Kidney (tissue), 14 donors: ENCODE measurements around the gene MACROD2. TPM values are rescaled to one million over a fixed set of nuclear protein-coding genes. Genes with fewer than 3 reads are reported as not detected.

Experiments used
- DNase-seq, 5 donors: peaks; one replicate each; pipeline ENCODE4 v3.0.0-alpha.2; 2013 to 2020
- FAIRE-seq: peaks from 2 replicates; lab custom pipeline; 2012; peaks lifted over from hg19 to GRCh38; lab: Jason Lieb, UNC
- H3K27ac ChIP-seq, 2 donors: one replicate each; pipeline ENCODE4 v1.7.0; 2013; ENCODE audit warnings: low read depth in 2 of 2, low read length in 2 of 2, inconsistent platforms in 1 of 2
- H3K27me3 ChIP-seq: one replicate; pipeline ENCODE4 v1.7.1; 2013; ENCODE audit warnings: low read length, inconsistent platforms; ENCODE audit not compliant: control insufficient read depth, insufficient read depth
- H3K36me3 ChIP-seq, 3 donors: one replicate each; pipeline versions ENCODE4 v1.7.0 to v1.7.1; 2013; ENCODE audit warnings: low read length in 3 of 3, control low read depth in 1 of 3, inconsistent platforms in 1 of 3; ENCODE audit not compliant: insufficient read depth in 3 of 3, control insufficient read depth in 2 of 3
- H3K4me1 ChIP-seq, 3 donors: one replicate each; pipeline versions ENCODE4 v1.7.0 to v1.7.1; 2013; ENCODE audit warnings: low read length in 3 of 3, inconsistent platforms in 1 of 3, low read depth in 1 of 3; ENCODE audit not compliant: control insufficient read depth in 2 of 3, insufficient read depth in 2 of 3
- H3K4me3 ChIP-seq, 3 donors: one replicate each; pipeline versions ENCODE4 v1.7.0 to v1.8.1; 2013; ENCODE audit warnings: low read length in 3 of 3, control low read depth in 1 of 3, inconsistent platforms in 1 of 3
- H3K9ac ChIP-seq, 3 donors: one replicate each; pipeline versions ENCODE4 v1.7.0 to v1.7.1; 2013; ENCODE audit warnings: low read length in 3 of 3, control low read depth in 1 of 3, inconsistent platforms in 1 of 3
- H3K9me3 ChIP-seq, 3 donors: one replicate each; pipeline versions ENCODE4 v1.7.0 to v1.7.1; 2013; ENCODE audit warnings: low read length in 3 of 3, control low read depth in 1 of 3, inconsistent platforms in 1 of 3; ENCODE audit not compliant: control insufficient read depth in 2 of 3, insufficient read depth in 1 of 3
- intact Hi-C: fragments of 100-400 bp; cut with DNase I; formaldehyde crosslinking; loops from one replicate; pipeline ENCODE4 v1.11.1; 2022
- polyA plus RNA-seq: library from polyadenylated mRNA; stranded (reverse); fragments of 350-450 nt; fragmentation: Illumina TruSeq; extraction: RNeasy Lipid Tissue Mini Kit (QIAGEN cat#74804); gene quantifications from one replicate; pipeline ENCODE4 v1.2.3, GENCODE V29; 2014; ENCODE audit warnings: low read depth, low replicate concordance; ENCODE audit not compliant: insufficient read depth
- total RNA-seq: library from RNA; stranded (reverse); fragmentation: NEBNext Ultra II Directional; extraction: Animal tissue kit (Norgen Biotek cat#: 25700); gene quantifications from one replicate; pipeline ENCODE4 v1.2.1, GENCODE V29; 2021
- TF ChIP-seq, protein P1 (sequence below): IDR thresholded peaks from 3 replicates; pipeline ENCODE4 v1.5.1; 2012; ENCODE audit warnings: mild to moderate bottlenecking, moderate library complexity, borderline replicate concordance; ENCODE audit not compliant: insufficient read depth; ENCODE audit errors: extremely low read depth
- donor health status: control.
- donor health status: control.
- donor health status: control.
- donor health status: control.
- donor health status: control.
- donor health status: DM: yes; HTN: yes; CAD: no.
- donor health status: Normal renal cell carcinoma (clear cell type).

The MACROD2 gene
- total and polyA plus RNA-seq, 2 donors from 2014 or later: 3.0 to 10.0 TPM

DNA sequence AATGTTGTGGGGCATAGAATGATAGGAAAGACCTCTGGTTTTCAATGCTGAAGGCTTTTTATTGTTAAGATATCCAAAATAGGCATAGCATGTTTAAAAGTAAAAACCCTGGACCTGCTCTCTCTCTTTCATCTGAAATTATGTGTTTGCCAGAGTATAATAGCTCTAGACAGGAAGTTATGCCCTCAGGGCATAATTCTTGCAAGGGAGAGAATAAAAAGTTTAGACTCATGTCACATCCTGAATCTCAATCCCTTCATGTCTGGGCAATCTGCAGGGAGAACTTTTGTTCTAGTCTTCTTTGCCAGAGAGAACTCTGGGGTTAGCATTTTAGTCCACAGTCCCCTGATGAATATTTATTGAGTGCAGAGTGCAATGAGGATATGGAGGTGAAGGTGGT is 639.3 kb downstream of the MACROD2 start:
- Histone ChIP-seq H3K27ac (no peak overlapping the region), H3K27me3 (no peaks in the 10 kb centered on the region), H3K4me3 (no peak overlapping the region), H3K4me1 (no peaks in the 10 kb centered on the region), H3K9ac (no peak overlapping the region), H3K9me3 (no peaks in the 10 kb centered on the region), H3K36me3 (no peaks in the 10 kb centered on the region)
- TF ChIP-seq, protein P1, sequence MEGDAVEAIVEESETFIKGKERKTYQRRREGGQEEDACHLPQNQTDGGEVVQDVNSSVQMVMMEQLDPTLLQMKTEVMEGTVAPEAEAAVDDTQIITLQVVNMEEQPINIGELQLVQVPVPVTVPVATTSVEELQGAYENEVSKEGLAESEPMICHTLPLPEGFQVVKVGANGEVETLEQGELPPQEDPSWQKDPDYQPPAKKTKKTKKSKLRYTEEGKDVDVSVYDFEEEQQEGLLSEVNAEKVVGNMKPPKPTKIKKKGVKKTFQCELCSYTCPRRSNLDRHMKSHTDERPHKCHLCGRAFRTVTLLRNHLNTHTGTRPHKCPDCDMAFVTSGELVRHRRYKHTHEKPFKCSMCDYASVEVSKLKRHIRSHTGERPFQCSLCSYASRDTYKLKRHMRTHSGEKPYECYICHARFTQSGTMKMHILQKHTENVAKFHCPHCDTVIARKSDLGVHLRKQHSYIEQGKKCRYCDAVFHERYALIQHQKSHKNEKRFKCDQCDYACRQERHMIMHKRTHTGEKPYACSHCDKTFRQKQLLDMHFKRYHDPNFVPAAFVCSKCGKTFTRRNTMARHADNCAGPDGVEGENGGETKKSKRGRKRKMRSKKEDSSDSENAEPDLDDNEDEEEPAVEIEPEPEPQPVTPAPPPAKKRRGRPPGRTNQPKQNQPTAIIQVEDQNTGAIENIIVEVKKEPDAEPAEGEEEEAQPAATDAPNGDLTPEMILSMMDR: no peak
- intact Hi-C loops: no loop called here
- no peak for FAIRE-seq
- no peak for DNase-seq

DNA sequence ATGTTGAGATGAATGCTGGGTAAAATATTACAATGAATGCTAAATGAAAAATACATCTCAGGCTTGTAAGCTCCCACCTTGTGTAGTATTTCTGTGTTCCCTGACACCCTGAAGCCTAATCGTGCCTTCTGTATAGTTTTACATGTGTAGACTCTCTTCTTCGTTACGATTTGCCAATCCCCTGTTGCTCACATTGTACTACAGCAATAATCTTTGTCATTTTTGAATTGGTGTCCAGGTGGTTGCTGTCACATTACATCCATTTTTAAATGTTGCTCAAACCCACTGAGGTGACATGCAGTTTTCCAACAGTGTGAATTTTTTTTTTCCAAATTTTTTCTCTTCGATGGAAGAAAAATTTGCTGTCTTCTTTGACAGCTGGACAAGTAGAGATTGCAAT is 642.1 kb downstream of the MACROD2 start:
- intact Hi-C loops: no loop called here

DNA sequence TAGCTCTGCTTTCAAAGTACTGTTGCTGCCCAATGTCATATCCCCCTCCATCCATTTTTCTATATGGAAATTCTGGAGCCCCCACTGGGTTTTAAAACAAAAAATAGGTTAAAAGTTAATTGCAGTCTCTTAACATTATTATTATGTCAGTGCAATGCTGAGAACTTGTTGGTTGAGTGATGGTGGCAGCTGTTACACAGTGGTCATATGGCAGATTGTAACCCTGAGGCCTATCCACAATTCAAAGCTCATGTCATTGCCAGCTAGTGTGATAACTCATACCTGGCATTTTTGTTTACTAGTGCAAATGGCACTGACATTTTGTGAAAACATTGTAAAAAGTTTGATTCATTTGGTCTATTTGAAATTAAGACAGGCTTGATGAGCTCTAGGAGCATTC is 647.8 kb downstream of the MACROD2 start:
- no peaks in the 10 kb centered on the region for H3K36me3 ChIP-seq
- H3K4me1 ChIP-seq: no peaks in the 10 kb centered on the region
- H3K27ac ChIP-seq: no peak overlapping the region
- peaks cover 0 to 17% (median 0%) of the 10 kb centered on the region in 3 donors for H3K9me3 ChIP-seq
- no peak for DNase-seq
- H3K27me3 ChIP-seq: no peaks in the 10 kb centered on the region
- no peak overlapping the region for H3K9ac ChIP-seq
- no peak for FAIRE-seq
- no peak overlapping the region for H3K4me3 ChIP-seq
- intact Hi-C loops: no loop called here
- TF ChIP-seq, protein P1: no peak

More for the DNA sequence above, 642.1 kb downstream of the MACROD2 start:
- no peaks in the 10 kb centered on the region for H3K4me1 ChIP-seq
- H3K9me3 ChIP-seq: peaks cover 0 to 17% (median 0%) of the 10 kb centered on the region in 3 donors
- TF ChIP-seq, protein P1: no peak
- H3K9ac ChIP-seq: no peak overlapping the region
- no peaks in the 10 kb centered on the region for H3K27me3 ChIP-seq
- H3K4me3 ChIP-seq: no peak overlapping the region
- DNase-seq: no peak
- no peaks in the 10 kb centered on the region for H3K36me3 ChIP-seq
- no peak for FAIRE-seq
- H3K27ac ChIP-seq: no peak overlapping the region

DNA sequence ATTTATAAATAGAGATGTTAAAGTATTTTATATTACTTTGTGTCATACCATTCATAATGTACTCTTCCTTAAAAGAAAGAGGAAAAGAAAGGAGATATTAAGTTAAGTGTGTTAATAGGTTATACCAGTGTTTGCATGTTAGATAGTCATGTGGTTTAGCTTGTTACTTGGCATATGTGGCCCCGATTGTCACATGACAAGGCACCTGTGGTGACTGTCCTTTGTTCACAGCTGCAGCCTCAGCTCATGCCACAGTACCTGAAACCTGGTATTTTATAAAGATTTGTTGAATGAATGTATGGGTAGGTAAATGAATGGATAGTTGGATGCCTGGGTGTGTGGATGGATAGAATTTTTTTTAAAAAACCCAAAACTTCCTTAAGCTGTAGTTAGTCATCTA is 648.2 kb downstream of the MACROD2 start:
- no peaks in the 10 kb centered on the region for H3K36me3 ChIP-seq
- intact Hi-C loops: no loop called here
- no peak overlapping the region for H3K9ac ChIP-seq
- DNase-seq (no peak), FAIRE-seq (no peak)
- peaks cover 0 to 17% (median 0%) of the 10 kb centered on the region in 3 donors for H3K9me3 ChIP-seq
- no peak overlapping the region for H3K27ac ChIP-seq
- H3K4me1 ChIP-seq: no peaks in the 10 kb centered on the region
- H3K27me3 ChIP-seq: no peaks in the 10 kb centered on the region
- TF ChIP-seq, protein P1: no peak
- no peak overlapping the region for H3K4me3 ChIP-seq
